Measurements from ENCODE around the gene APAF1. TPM values are rescaled to one million over a fixed set of nuclear protein-coding genes. Genes with fewer than 3 reads are reported as not detected.

Gene APAF1
- total RNA-seq, 1 experiment from 2014 or later: 19.1 TPM

GRCh38 chr12:98741556-98742265, 96.6 kb downstream of the APAF1 start:
- no peak for DNase-seq
- no peaks in the 10 kb centered on the region for H3K36me3 ChIP-seq (ENCODE audit: low read depth)
- no peaks in the 10 kb centered on the region for H4K20me1 ChIP-seq (ENCODE audit: insufficient read depth)
- no peaks in the 10 kb centered on the region for H3F3A ChIP-seq (ENCODE audit: insufficient read depth, low read depth)
- intact Hi-C loops (cut with micrococcal nuclease; ENCODE audit: unreplicated experiment): no loop called here
- no peak overlapping the region for H3K4me3 ChIP-seq
- H3K9me3 ChIP-seq (ENCODE audit: insufficient read depth, low read depth): no peaks in the 10 kb centered on the region
- peaks cover 30% of the 10 kb centered on the region for H3K27me3 ChIP-seq (ENCODE audit: insufficient read depth, low read depth)
- H2AFZ ChIP-seq: no peak overlapping the region
- no peaks in the 10 kb centered on the region for H3K4me1 ChIP-seq (replicated peaks; ENCODE audit: insufficient read depth)
- BruUV-seq (replicated peaks): no TSS peak
- no peak overlapping the region for H3K4me2 ChIP-seq
- no peak overlapping the region for H3K27ac ChIP-seq
- CTCF ChIA-PET: no interaction called here
- POLR2A ChIA-PET (ENCODE audit: unreplicated experiment): interaction anchor here (0.6 kb wide), 1 partner anchor 1060 kb away, joined by 3 read pairs; no protein-coding TSS in a partner anchor
- H3K79me2 ChIP-seq (ENCODE audit: low read depth): no peaks in the 10 kb centered on the region
- H3K9me2 ChIP-seq (ENCODE audit: insufficient read depth): no peaks in the 10 kb centered on the region
- no peak for TF ChIP-seq CTCF (conservative IDR thresholded peaks at IDR 0.05)
- TF ChIP-seq EZH2 (IDR thresholded peaks at IDR 0.05; ENCODE audit: low read depth): no peak

- no peaks in the 10 kb centered on the region for H3K36me3 ChIP-seq (ENCODE audit: low read depth)
- H3K9me2 ChIP-seq (ENCODE audit: insufficient read depth): no peaks in the 10 kb centered on the region
- H3F3A ChIP-seq (ENCODE audit: insufficient read depth, low read depth): no peaks in the 10 kb centered on the region
- H3K4me1 ChIP-seq (replicated peaks; ENCODE audit: insufficient read depth): no peaks in the 10 kb centered on the region
- no peak overlapping the region for H3K4me2 ChIP-seq
- ChIA-PET CTCF (no interaction called here), POLR2A (ENCODE audit: unreplicated experiment) (no interaction called here)
- H3K79me2 ChIP-seq (ENCODE audit: low read depth): no peaks in the 10 kb centered on the region
- no peaks in the 10 kb centered on the region for H3K9me3 ChIP-seq (ENCODE audit: insufficient read depth, low read depth)
- H2AFZ ChIP-seq: no peak overlapping the region
- no peak for DNase-seq
- H3K27me3 ChIP-seq (ENCODE audit: insufficient read depth, low read depth): peaks cover 45% of the 10 kb centered on the region
- no peak overlapping the region for H3K27ac ChIP-seq
- intact Hi-C loops (cut with micrococcal nuclease; ENCODE audit: unreplicated experiment): no loop called here
- H3K4me3 ChIP-seq: no peak overlapping the region
- BruUV-seq (replicated peaks): no TSS peak
- H4K20me1 ChIP-seq (ENCODE audit: insufficient read depth): no peaks in the 10 kb centered on the region
- TF ChIP-seq CTCF (conservative IDR thresholded peaks at IDR 0.05) (peak; percentile 59), EZH2 (IDR thresholded peaks at IDR 0.05; ENCODE audit: low read depth) (no peak)
Observed at GRCh38 chr12:98743362-98743953, 98.4 kb downstream of the APAF1 start.

- H3K9me2 ChIP-seq (ENCODE audit: insufficient read depth): no peaks in the 10 kb centered on the region
- TF ChIP-seq EZH2 (IDR thresholded peaks at IDR 0.05; ENCODE audit: low read depth) (no peak), CTCF (conservative IDR thresholded peaks at IDR 0.05) (no peak)
Observed at GRCh38 chr12:98744680-98745079, 99.6 kb downstream of the APAF1 start.

More at GRCh38 chr12:98744680-98745079, 99.6 kb downstream of the APAF1 start:
- no peak for DNase-seq
- no peaks in the 10 kb centered on the region for H3F3A ChIP-seq (ENCODE audit: insufficient read depth, low read depth)
- CTCF ChIA-PET: no interaction called here
- POLR2A ChIA-PET (ENCODE audit: unreplicated experiment): no interaction called here
- no TSS peak for BruUV-seq (replicated peaks)
- H3K79me2 ChIP-seq (ENCODE audit: low read depth): no peaks in the 10 kb centered on the region
- H3K9me3 ChIP-seq (ENCODE audit: insufficient read depth, low read depth): no peaks in the 10 kb centered on the region
- no peak overlapping the region for H3K27ac ChIP-seq
- intact Hi-C loops (cut with micrococcal nuclease; ENCODE audit: unreplicated experiment): no loop called here
- no peaks in the 10 kb centered on the region for H3K36me3 ChIP-seq (ENCODE audit: low read depth)
- H3K27me3 ChIP-seq (ENCODE audit: insufficient read depth, low read depth): peaks cover 43% of the 10 kb centered on the region
- no peaks in the 10 kb centered on the region for H4K20me1 ChIP-seq (ENCODE audit: insufficient read depth)
- no peak overlapping the region for H2AFZ ChIP-seq
- no peak overlapping the region for H3K4me2 ChIP-seq
- H3K4me1 ChIP-seq (replicated peaks; ENCODE audit: insufficient read depth): no peaks in the 10 kb centered on the region
- no peak overlapping the region for H3K4me3 ChIP-seq
